Thymus (tissue), 11 donors: ENCODE measurements around the gene OMP. TPM values are rescaled to one million over a fixed set of nuclear protein-coding genes. Genes with fewer than 3 reads are reported as not detected.

Experiments
- DNase-seq, 9 donors: peaks; one replicate each; pipeline ENCODE4 v3.0.0-alpha.2; 2013; ENCODE audit warnings: low spot score in 9 of 9, low read depth in 6 of 9, missing footprints in 1 of 9
- H3K27ac ChIP-seq, 2 donors: one replicate each; pipeline ENCODE4 v1.5.1; 2013; ENCODE audit warnings: control low read depth in 1 of 2, low read depth in 1 of 2, low read length in 1 of 2, mild to moderate bottlenecking in 1 of 2, moderate library complexity in 1 of 2
- H3K27me3 ChIP-seq, 2 donors: one replicate each; pipeline ENCODE4 v1.5.1; 2013; ENCODE audit warnings: low read length in 1 of 2; ENCODE audit not compliant: control insufficient read depth in 2 of 2, insufficient read depth in 1 of 2
- H3K36me3 ChIP-seq, 2 donors: one replicate each; pipeline ENCODE4 v1.5.1; 2013; ENCODE audit warnings: low read length in 1 of 2, mild to moderate bottlenecking in 1 of 2, moderate library complexity in 1 of 2; ENCODE audit not compliant: control insufficient read depth in 2 of 2, insufficient read depth in 2 of 2
- H3K4me1 ChIP-seq, 2 donors: one replicate each; pipeline ENCODE4 v1.5.1; 2013; ENCODE audit warnings: low read length in 2 of 2; ENCODE audit not compliant: control insufficient read depth in 2 of 2, insufficient read depth in 2 of 2
- H3K4me3 ChIP-seq, 2 donors: one replicate each; pipeline ENCODE4 v1.5.1; 2013; ENCODE audit warnings: low read length in 2 of 2, control low read depth in 1 of 2, mild to moderate bottlenecking in 1 of 2
- H3K9me3 ChIP-seq, 2 donors: one replicate each; pipeline ENCODE4 v1.5.1; 2013; ENCODE audit warnings: low read length in 1 of 2, mild to moderate bottlenecking in 1 of 2; ENCODE audit not compliant: control insufficient read depth in 2 of 2, insufficient read depth in 1 of 2
- WGBS: extraction: QIAGEN DNeasy Blood & Tissue Kit; methylation state at CpG from one replicate; pipeline ENCODE4 v1.1.7; 2013; 5-methylcytosine and 5-hydroxymethylcytosine counted together
- polyA plus RNA-seq: library from polyadenylated mRNA; stranded (reverse); fragments of 200-250 nt; gene quantifications from one replicate; pipeline ENCODE4 v1.2.3, GENCODE V29; 2013
- total RNA-seq: library from RNA; stranded (reverse); fragments of 120-200 nt; gene quantifications from one replicate; pipeline ENCODE4 v1.2.4, GENCODE V29; 2013
- donor health status: healthy.

The OMP gene
- total and polyA plus RNA-seq, 2 donors = not detected

DNA sequence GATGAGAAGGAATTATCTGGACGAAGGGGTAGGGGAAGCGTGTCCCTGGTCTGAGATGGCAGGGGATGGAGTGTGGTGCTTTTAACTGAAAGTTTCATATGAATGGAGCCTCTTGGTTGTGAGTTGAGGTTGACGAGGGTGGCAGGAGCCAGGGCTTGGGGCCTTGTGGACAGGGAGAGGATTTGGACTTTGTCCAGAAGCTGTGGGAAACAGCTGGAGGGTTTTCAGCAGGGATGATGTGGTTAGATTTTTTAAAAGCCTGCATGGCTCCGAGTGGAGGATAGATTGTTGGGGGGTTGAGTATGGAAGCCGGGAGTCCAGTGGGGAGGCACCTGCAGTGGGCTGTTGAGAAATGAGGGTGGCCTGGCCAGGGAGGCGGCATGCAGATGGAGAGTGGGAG is 50.2 kb downstream of the OMP start:
- Histone ChIP-seq H3K27ac (no peak overlapping the region), H3K4me1 (peaks cover 24 to 56% of the 10 kb centered on the region in 2 donors), H3K27me3 (peaks cover 0 to 2% of the 10 kb centered on the region in 2 donors), H3K36me3 (no peaks in the 10 kb centered on the region), H3K4me3 (no peak overlapping the region), H3K9me3 (no peaks in the 10 kb centered on the region)
- 65% methylated on average over 6 of the region's 6 CpGs for WGBS
- no peak for DNase-seq

Other genes starting within 250 kb of the OMP start
- 4.2 TPM for gene ACER3, start 241.9 kb upstream of the OMP start, total RNA-seq
- 4.8 TPM for gene ACER3, start 241.9 kb upstream of the OMP start, polyA plus RNA-seq
- not detected for gene B3GNT6, start 68.4 kb upstream of the OMP start, total RNA-seq
- not detected for gene B3GNT6, start 68.4 kb upstream of the OMP start, polyA plus RNA-seq
- gene CAPN5, start 35.9 kb upstream of the OMP start, total RNA-seq = 1.5 TPM
- gene CAPN5, start 35.9 kb upstream of the OMP start, polyA plus RNA-seq = 3.0 TPM
- 1.5 TPM for gene MYO7A, start 25.4 kb downstream of the OMP start, total RNA-seq
- 7.6 TPM for gene MYO7A, start 25.4 kb downstream of the OMP start, polyA plus RNA-seq
- gene GDPD4, start 198.8 kb downstream of the OMP start, total RNA-seq = not detected
- gene GDPD4, start 198.8 kb downstream of the OMP start, polyA plus RNA-seq = 0.02 TPM